Heart left ventricle (tissue), 13 donors: Measurements from ENCODE around the gene CASS4.

Experiments used
- POLR2A ChIP-seq, 2 donors: fragments of 450-650 bp; IDR thresholded peaks; one replicate each; pipeline ENCODE4 v1.6.1; 2017; ENCODE audit warnings: antibody characterized with exemption in 2 of 2, mild to moderate bottlenecking in 2 of 2, moderate library complexity in 2 of 2
- TF ChIP-seq, protein P1 (sequence below), 12 donors: fragments of 200-600 bp; sonication (generic) in 4 of 12; IDR thresholded peaks; one replicate each; pipeline versions ENCODE4 v1.5.0 to v1.8.0; 2018 to 2022; ENCODE audit warnings: antibody characterized with exemption in 12 of 12, mild to moderate bottlenecking in 5 of 12
- donor health status: ischemic (EF 13 %, LVEDD 7.1; RV severe dilation, severe dysfunction).
- donor health status: DM: no; HTN: yes; CAD: no.
- donor health status: DM: no; HTN: no; CAD: no.
- donor health status: ischemic (EF 25% LVEDD 6.9; RV normal size, moderate dysfunction).
- donor health status: ischemic (EF 25% LVEDD 5.7; RV mildly dilated, moderate dysfunction).
- donor health status: ischemic (EF 35%, LVEDD 5.7; RV mildly dilated, moderate dysfunction).
- donor health status: nonischemic (EF 11% LVEDD 7.7; RV severe dilation, severe dysfunction).
- donor health status: DM: yes; HTN: yes; CAD: no.
- donor health status: PGD.
- donor health status: ischemic (EF 29% LVEDD 5.4; RV normal size, mild dysfunction).
- donor health status: nonischemic (EF 23%, LVEDD 6.1; RV moderate dilation, normal function).

DNA sequence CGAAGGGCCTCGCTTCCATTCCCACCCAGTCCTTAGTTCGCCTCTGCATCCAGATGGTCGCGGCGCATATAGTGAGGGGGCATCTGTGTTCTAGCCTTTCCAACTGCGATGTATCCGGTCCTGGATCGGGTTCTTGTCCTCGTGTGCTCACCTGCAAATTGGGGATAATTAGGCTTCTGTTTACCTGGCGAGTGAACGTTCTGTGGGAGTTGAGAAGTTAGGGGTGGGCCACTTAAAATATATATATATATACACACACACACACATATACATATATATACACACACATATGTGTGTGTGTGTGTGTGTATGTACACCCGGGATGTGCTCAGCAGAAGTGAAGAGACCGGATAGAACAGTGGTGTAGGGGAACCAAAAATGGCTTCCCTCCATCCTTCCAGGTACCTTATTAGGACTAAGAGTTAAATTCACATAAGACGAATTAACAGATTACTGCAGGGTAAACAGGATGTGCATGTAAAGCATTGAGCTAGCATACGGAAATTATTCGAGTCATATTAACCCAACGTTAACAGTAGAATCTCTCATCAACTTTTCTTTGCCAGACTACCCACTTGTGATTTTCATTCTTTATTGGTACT, 19.1 kb upstream of the CASS4 start:
- TF ChIP-seq, protein P1, sequence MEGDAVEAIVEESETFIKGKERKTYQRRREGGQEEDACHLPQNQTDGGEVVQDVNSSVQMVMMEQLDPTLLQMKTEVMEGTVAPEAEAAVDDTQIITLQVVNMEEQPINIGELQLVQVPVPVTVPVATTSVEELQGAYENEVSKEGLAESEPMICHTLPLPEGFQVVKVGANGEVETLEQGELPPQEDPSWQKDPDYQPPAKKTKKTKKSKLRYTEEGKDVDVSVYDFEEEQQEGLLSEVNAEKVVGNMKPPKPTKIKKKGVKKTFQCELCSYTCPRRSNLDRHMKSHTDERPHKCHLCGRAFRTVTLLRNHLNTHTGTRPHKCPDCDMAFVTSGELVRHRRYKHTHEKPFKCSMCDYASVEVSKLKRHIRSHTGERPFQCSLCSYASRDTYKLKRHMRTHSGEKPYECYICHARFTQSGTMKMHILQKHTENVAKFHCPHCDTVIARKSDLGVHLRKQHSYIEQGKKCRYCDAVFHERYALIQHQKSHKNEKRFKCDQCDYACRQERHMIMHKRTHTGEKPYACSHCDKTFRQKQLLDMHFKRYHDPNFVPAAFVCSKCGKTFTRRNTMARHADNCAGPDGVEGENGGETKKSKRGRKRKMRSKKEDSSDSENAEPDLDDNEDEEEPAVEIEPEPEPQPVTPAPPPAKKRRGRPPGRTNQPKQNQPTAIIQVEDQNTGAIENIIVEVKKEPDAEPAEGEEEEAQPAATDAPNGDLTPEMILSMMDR (IDR thresholded peaks at IDR 0.05): no peak
- TF ChIP-seq POLR2A (IDR thresholded peaks at IDR 0.05): no peak
